Keratinocyte (primary cell): ENCODE data around the gene CTNND2. TPM values are rescaled to one million over a fixed set of nuclear protein-coding genes. Genes with fewer than 3 reads are reported as not detected.

Experiments used
- DNase-seq: peaks from one replicate; pipeline ENCODE4 v3.0.0-alpha.2; 2011; ENCODE audit warnings: low read depth, missing footprints, low spot score
- FAIRE-seq: peaks from 2 replicates; lab custom pipeline; 2011; peaks lifted over from hg19 to GRCh38; lab: Jason Lieb, UNC
- H2AFZ ChIP-seq: 2 replicates; pipeline ENCODE4 v1.6.0; 2012; ENCODE audit warnings: low read length, control low read depth, inconsistent platforms; ENCODE audit not compliant: control insufficient read depth
- H3K27ac ChIP-seq: 2 replicates; pipeline ENCODE4 v1.5.1; 2011; ENCODE audit warnings: low read length; ENCODE audit not compliant: control insufficient read depth, insufficient read depth
- H3K27me3 ChIP-seq: 3 replicates; pipeline ENCODE4 v1.6.0; 2011; ENCODE audit warnings: low read length; ENCODE audit not compliant: control insufficient read depth, insufficient read depth; ENCODE audit errors: extremely low read depth
- H3K36me3 ChIP-seq, 2 experiments: 2 replicates in 1 of 2; 3 replicates in 1 of 2; pipeline ENCODE4 v1.5.1; 2011; ENCODE audit warnings: low read length in 2 of 2, mild to moderate bottlenecking in 1 of 2; ENCODE audit not compliant: control insufficient read depth in 2 of 2, insufficient read depth in 2 of 2; ENCODE audit errors: extremely low read depth in 1 of 2
- H3K4me1 ChIP-seq: 3 replicates; pipeline ENCODE4 v1.5.1; 2011; ENCODE audit warnings: low read length; ENCODE audit not compliant: control insufficient read depth, insufficient read depth; ENCODE audit errors: extremely low read depth
- H3K4me2 ChIP-seq: 3 replicates; pipeline ENCODE4 v1.6.0; 2011; ENCODE audit warnings: low read depth, low read length; ENCODE audit not compliant: control insufficient read depth, insufficient read depth; ENCODE audit errors: extremely low read depth
- H3K4me3 ChIP-seq, 3 experiments: fragments of 200-600 bp in 1 of 3; sonication (generic) in 1 of 3; 2 replicates in 2 of 3; 3 replicates in 1 of 3; pipeline ENCODE4 v1.5.1; 2011 to 2016; ENCODE audit warnings: low read length in 3 of 3, mild to moderate bottlenecking in 3 of 3, control low read depth in 2 of 3, inconsistent platforms in 1 of 3, low read depth in 1 of 3, mixed read lengths in 1 of 3, mixed run types in 1 of 3, moderate library complexity in 1 of 3; ENCODE audit not compliant: control insufficient read depth in 2 of 3, insufficient read depth in 2 of 3; ENCODE audit errors: extremely low read depth in 1 of 3
- H3K79me2 ChIP-seq: 2 replicates; pipeline ENCODE4 v1.6.0; 2012; ENCODE audit warnings: low read length; ENCODE audit not compliant: control insufficient read depth, insufficient read depth
- H3K9ac ChIP-seq: 3 replicates; pipeline ENCODE4 v1.6.0; 2011; ENCODE audit warnings: low read length; ENCODE audit not compliant: control insufficient read depth, insufficient read depth; ENCODE audit errors: extremely low read depth
- H3K9me1 ChIP-seq: 3 replicates; pipeline ENCODE4 v1.6.0; 2011; ENCODE audit warnings: low read length; ENCODE audit not compliant: control insufficient read depth, insufficient read depth; ENCODE audit errors: extremely low read depth
- H3K9me3 ChIP-seq: 2 replicates; pipeline ENCODE4 v1.5.1; 2012; ENCODE audit warnings: low read depth, low read length; ENCODE audit not compliant: control insufficient read depth
- H4K20me1 ChIP-seq: 3 replicates; pipeline ENCODE4 v1.6.0; 2011; ENCODE audit warnings: low read length; ENCODE audit not compliant: control insufficient read depth, insufficient read depth; ENCODE audit errors: extremely low read depth
- CTCF ChIP-seq, 3 experiments: IDR thresholded peaks in 1 of 3; conservative IDR thresholded peaks in 1 of 3; optimal IDR thresholded peaks in 1 of 3; 2 replicates in 2 of 3; 3 replicates in 1 of 3; pipeline versions ENCODE3 to v1.5.1; 2011; ENCODE audit warnings: low read length in 3 of 3, mild to moderate bottlenecking in 3 of 3, moderate library complexity in 2 of 3, control low read depth in 1 of 3, inconsistent platforms in 1 of 3; ENCODE audit not compliant: insufficient read depth in 2 of 3; ENCODE audit errors: extremely low read depth in 1 of 3
- EZH2 ChIP-seq: IDR thresholded peaks from one replicate; pipeline ENCODE4 v1.6.1; 2012; ENCODE audit warnings: inconsistent platforms, mild to moderate bottlenecking, low read length, moderate library complexity
- dilution Hi-C: fragments of 300-500 bp; cut with MboI; formaldehyde crosslinking; loops from one replicate; pipeline ENCODE4 v1.7.0; 2020; ENCODE audit warnings: low sequenced_read_pairs; ENCODE audit not compliant: extremely low pct_ligation_motif_present
- polyA plus RNA-seq, 5 experiments: library from polyadenylated mRNA; depleted of rRNA in 3 of 5; stranded (reverse) in 3 of 5; stranded (forward) in 1 of 5; unstranded in 1 of 5; fragments of >200 nt; gene quantifications; 1 replicate in 1 of 5; 2 replicates in 3 of 5; 3 replicates in 1 of 5; pipeline versions ENCODE4 v1.2.1 to v1.2.3, GENCODE V29; 2011 to 2012; ENCODE audit warnings: missing spikeins in 2 of 5, low read depth in 1 of 5, low replicate concordance in 1 of 5

Gene CTNND2
- polyA plus RNA-seq, 1 donor (not counting 4 experiments of a cell fraction or from before 2014, with no cell fraction given) = not detected

DNA sequence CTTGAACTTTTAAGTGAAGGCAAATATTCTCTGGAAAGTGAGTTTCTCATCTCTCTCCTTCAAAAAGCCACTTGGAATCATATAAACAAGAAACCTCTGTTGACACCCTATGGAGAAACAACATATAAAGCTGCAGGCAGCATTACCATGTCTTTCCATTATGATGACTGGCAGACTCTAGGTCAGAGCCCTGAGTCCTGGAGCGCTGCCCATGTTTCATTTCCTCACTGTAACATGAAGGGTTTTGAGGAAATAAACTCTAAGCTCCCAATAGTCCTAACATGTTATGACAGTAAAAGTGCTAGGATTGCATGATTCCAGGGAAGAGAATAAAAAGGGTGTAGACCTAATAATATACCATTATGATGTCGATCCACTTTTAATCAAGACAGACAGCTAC lies 220.6 kb downstream of the CTNND2 start:
- H3K4me3 ChIP-seq = no peak overlapping the region
- no peak overlapping the region for H3K9ac ChIP-seq
- no peak overlapping the region for H3K27ac ChIP-seq
- no peaks in the 10 kb centered on the region for H3K4me1 ChIP-seq
- no peaks in the 10 kb centered on the region for H3K79me2 ChIP-seq
- no peak overlapping the region for H2AFZ ChIP-seq
- no peak overlapping the region for H3K4me2 ChIP-seq
- TF ChIP-seq CTCF (optimal IDR thresholded peaks at IDR 0.05 in 1 of 3, IDR thresholded peaks at IDR 0.05 in 1 of 3, conservative IDR thresholded peaks at IDR 0.05 in 1 of 3; ENCODE audit: extremely low read depth in 1 of 3, insufficient read depth in 2 of 3, low read length in 3 of 3) (no peak), EZH2 (no peak)
- dilution Hi-C loops = no loop called here
- DNase-seq (no peak), FAIRE-seq (no peak)
- H3K27me3 ChIP-seq = no peaks in the 10 kb centered on the region
- H3K9me3 ChIP-seq = no peaks in the 10 kb centered on the region
- H3K9me1 ChIP-seq = no peaks in the 10 kb centered on the region
- no peaks in the 10 kb centered on the region for H4K20me1 ChIP-seq
- no peaks in the 10 kb centered on the region for H3K36me3 ChIP-seq

DNA sequence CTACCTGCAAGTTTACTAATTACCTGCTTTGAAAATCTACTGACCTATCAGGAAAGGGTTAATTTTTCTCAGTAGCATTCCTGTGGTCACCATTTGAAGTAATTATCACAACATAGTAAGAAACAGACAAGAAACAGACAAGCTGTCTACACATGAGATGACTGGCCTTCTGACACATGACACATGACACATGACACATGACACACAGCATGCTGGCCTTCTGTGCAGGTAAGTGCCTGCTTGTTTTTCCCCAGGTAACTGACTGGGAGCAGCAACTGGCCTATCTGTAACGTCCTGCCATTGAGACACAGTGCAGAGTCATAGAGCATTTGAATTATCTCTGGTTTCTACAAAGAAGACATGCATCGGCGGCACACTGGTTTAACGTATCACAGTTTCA lies 222.4 kb downstream of the CTNND2 start:
- TF ChIP-seq EZH2 = no peak
- no peak for TF ChIP-seq CTCF (optimal IDR thresholded peaks at IDR 0.05 in 1 of 3, IDR thresholded peaks at IDR 0.05 in 1 of 3, conservative IDR thresholded peaks at IDR 0.05 in 1 of 3; ENCODE audit: extremely low read depth in 1 of 3, insufficient read depth in 2 of 3, low read length in 3 of 3)
- no peaks in the 10 kb centered on the region for H3K9me3 ChIP-seq
- no peaks in the 10 kb centered on the region for H4K20me1 ChIP-seq
- no peak overlapping the region for H3K4me3 ChIP-seq
- no peak overlapping the region for H3K9ac ChIP-seq
- no peaks in the 10 kb centered on the region for H3K36me3 ChIP-seq
- dilution Hi-C loops = no loop called here
- DNase-seq (no peak), FAIRE-seq (no peak)
- H3K9me1 ChIP-seq = no peaks in the 10 kb centered on the region
- no peak overlapping the region for H3K4me2 ChIP-seq
- H2AFZ ChIP-seq = no peak overlapping the region
- H3K79me2 ChIP-seq = no peaks in the 10 kb centered on the region
- H3K4me1 ChIP-seq = no peaks in the 10 kb centered on the region
- no peak overlapping the region for H3K27ac ChIP-seq
- no peaks in the 10 kb centered on the region for H3K27me3 ChIP-seq
